Astrocyte of the spinal cord (primary cell): Measurements from ENCODE around the gene SUCLG1.
A peak's percentile ranks its signal among the peaks of the same experiment; 100 is the strongest.

Experiments
- DNase-seq: peaks from one replicate; pipeline ENCODE4 v3.0.0; 2011; ENCODE audit warnings: low read depth, low spot score
- H3K4me3 ChIP-seq: 2 replicates; pipeline ENCODE4 v1.5.1; 2011; ENCODE audit warnings: low read depth, mild to moderate bottlenecking, low read length, moderate library complexity
- CTCF ChIP-seq: IDR thresholded peaks from 2 replicates; pipeline ENCODE4 v1.5.1; 2012; ENCODE audit warnings: low read depth, mild to moderate bottlenecking, low read length, inconsistent platforms
- in situ Hi-C: cut with HindIII; loops from 2 replicates; pipeline ENCODE4 v1.10.0; 2017; ENCODE audit warnings: low sequenced_read_pairs

SUCLG1 gene

DNA sequence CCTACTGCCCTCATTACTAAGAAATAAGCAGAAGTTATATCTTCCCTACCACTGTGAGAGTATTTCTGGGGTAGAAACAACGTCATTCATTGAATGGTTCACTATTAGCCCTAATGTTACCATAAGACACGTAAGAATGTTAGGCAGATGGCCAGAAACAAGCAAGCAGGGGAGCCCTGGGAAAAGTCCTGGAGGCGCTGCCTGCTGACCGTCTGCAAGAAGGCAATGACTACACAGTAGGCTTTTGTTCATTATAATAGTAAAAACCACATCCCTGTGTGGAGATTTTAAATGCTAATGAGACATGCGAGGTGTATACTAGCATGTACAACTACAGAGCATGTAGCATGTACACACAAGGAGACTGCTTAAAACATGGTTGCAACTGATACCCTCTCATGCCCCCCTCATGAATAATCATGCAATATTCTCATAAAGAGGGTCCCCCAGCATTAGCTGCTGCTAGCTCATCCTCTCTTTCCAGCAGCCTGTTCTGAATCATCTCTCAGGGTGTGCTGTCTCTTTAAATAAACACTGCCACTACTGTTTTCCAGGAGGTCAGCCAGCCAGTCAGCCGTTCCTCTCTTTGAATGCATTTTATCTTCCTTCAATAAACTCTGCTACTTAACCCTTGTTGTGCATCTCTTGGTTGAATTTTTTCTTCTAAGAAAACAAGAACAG is 23.6 kb downstream of the SUCLG1 start:
- in situ Hi-C loops = no loop called here
- no peak for TF ChIP-seq CTCF
- H3K4me3 ChIP-seq = no peak overlapping the region
- DNase-seq = peak; percentile 90

DNA sequence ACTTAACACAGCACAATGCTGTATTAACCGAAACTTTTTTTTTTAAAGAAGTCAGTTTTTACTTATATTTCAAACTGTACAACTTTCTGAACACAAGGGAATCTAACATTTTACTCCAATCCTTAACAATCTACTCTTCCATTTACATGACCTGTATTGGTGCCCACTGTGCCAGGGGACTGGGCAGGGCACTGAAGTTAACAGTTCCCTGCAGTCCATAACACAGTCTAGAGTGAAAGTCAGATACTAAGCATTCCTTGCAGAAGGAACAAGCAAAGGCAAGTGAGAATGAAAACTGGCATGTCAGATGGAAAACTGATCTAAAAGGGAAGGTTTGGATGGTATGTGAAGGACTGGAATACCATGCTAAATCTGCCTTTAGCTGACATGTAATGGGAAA is 29.8 kb downstream of the SUCLG1 start:
- in situ Hi-C loops = no loop called here
- no peak for DNase-seq
- H3K4me3 ChIP-seq = no peak overlapping the region
- TF ChIP-seq CTCF = no peak

GRCh38 chr2:84427235-84428138 is 31.6 kb downstream of the SUCLG1 start:
- in situ Hi-C loops = no loop called here
- TF ChIP-seq CTCF = no peak
- DNase-seq = peak; percentile 8
- H3K4me3 ChIP-seq = no peak overlapping the region

DNA sequence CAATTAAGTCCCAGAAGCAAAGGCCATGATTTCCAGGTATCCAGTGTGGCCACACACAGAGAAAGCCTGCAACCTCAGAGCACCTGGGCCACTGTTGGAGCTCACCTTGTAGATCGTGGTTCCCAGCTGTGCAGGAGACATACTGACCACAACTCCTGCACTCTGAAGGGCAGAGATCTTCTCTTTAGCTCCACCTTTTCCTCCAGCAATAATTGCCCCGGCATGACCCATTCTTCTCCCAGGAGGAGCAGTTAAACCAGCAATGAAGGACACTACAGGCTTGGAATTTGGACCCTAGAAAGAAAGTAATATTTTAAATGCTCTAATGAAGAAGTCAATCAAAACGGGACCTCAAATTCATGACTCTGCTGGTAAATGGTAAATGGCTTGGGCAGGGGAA is 33.8 kb downstream of the SUCLG1 start:
- no peak for TF ChIP-seq CTCF
- in situ Hi-C loops = no loop called here
- DNase-seq = no peak
- H3K4me3 ChIP-seq = no peak overlapping the region

DNA sequence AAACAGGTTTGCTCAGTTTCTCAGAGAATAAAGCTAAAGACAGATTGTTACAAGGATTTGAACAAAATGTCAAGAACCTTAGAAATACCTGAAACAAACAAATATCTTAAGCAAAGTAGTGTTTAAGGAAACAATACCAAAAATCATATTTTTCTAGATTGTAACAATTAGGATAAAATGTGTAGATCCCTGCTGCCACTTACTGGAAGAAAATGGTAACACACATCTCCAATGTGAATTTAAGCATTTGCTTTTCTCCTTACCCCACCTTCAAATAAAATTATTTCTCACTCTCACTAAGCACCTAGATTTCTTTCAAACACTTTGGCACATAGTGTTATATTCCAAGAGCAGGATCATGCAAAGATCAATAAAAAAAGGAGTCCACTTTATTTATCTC is 34.9 kb downstream of the SUCLG1 start:
- in situ Hi-C loops = no loop called here
- DNase-seq = peak; percentile 13
- no peak overlapping the region for H3K4me3 ChIP-seq
- TF ChIP-seq CTCF = peak; percentile 52

DNA sequence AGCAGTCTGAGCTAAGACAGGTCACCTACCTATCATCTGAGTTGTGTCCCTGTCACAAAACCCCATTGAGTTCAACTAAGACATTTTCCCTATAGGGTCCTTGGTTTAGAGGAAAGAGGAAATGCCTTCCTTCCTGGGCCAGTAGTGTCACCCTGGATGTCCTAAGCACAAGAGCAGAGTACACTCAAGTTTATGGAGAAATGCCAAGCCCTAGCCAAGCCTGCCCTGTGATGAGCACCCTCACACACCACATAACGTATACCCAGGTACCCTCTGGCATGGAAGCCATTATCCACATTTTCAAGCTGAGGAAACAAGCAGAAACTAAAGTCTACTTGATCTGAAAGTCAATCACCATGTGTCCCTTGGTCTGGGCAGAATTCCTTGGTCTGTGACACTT is 37.3 kb downstream of the SUCLG1 start:
- in situ Hi-C loops = no loop called here
- H3K4me3 ChIP-seq = no peak overlapping the region
- no peak for TF ChIP-seq CTCF
- no peak for DNase-seq
